Activated naive CD4-positive, alpha-beta T cell treated with anti-CD3 and anti-CD28 coated beads, Interleukin-2, amount 10 ng/mL, durations not matched to agents 7 days and 5 days (primary cell): ENCODE measurements around the gene BARX2.

ENCODE experiments used
- CTCF ChIA-PET: fragments of 350-600 bp; sonication (Branson Sonifier 250); formaldehyde crosslinking; loops from one replicate; lab custom pipeline; 2021; ENCODE audit warnings: antibody characterized with exemption; lab: Charles Lee
- DNase-seq: peaks from one replicate; pipeline ENCODE4 v3.0.0-alpha.2; 2020
- H3K27ac Mint-ChIP-seq: one replicate; pipeline ENCODE4 v1.8.0; 2021; ENCODE audit warnings: mild to moderate bottlenecking, moderate library complexity, mixed read lengths
- H3K27me3 Mint-ChIP-seq: one replicate; pipeline ENCODE4 v1.8.0; 2021; ENCODE audit warnings: mild to moderate bottlenecking, mixed read lengths
- H3K36me3 Mint-ChIP-seq: one replicate; pipeline ENCODE4 v1.8.0; 2021; ENCODE audit warnings: mixed read lengths
- H3K4me1 Mint-ChIP-seq: one replicate; pipeline ENCODE4 v1.8.0; 2021; ENCODE audit warnings: mixed read lengths
- H3K4me3 Mint-ChIP-seq: one replicate; pipeline ENCODE4 v1.8.0; 2021; ENCODE audit warnings: mild to moderate bottlenecking, moderate library complexity, mixed read lengths
- H3K9me3 Mint-ChIP-seq: one replicate; pipeline ENCODE4 v1.8.0; 2021; ENCODE audit warnings: mixed read lengths

BARX2 gene

GRCh38 chr11:129425214-129425613, 49.6 kb downstream of the BARX2 start:
- H3K27ac Mint-ChIP-seq = no peak overlapping the region
- DNase-seq = no peak
- no peaks in the 10 kb centered on the region for H3K9me3 Mint-ChIP-seq
- H3K4me1 Mint-ChIP-seq = no peaks in the 10 kb centered on the region
- CTCF ChIA-PET = no interaction called here
- no peaks in the 10 kb centered on the region for H3K36me3 Mint-ChIP-seq
- peaks cover 7% of the 10 kb centered on the region for H3K27me3 Mint-ChIP-seq
- H3K4me3 Mint-ChIP-seq = no peak overlapping the region

DNA sequence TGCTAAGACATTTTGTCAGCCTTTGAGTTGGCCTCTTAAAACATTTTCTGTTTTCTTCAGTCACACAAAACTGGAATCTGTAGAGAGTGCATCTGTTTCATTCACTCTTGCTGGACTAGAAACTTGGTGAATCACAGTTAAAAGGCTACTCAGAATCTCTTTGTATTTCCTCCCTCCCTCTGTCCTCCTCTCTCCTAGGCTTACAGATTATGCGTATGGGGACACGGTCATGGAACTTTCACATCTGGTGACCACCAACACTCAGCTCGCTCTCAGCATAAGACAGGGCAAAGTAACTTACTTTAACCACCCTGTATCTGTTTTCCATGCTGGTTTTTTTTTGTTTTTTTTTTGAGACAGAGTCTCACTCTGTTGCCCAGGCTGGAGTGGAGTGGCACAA, 50.4 kb downstream of the BARX2 start:
- no peaks in the 10 kb centered on the region for H3K9me3 Mint-ChIP-seq
- CTCF ChIA-PET = no interaction called here

DNA sequence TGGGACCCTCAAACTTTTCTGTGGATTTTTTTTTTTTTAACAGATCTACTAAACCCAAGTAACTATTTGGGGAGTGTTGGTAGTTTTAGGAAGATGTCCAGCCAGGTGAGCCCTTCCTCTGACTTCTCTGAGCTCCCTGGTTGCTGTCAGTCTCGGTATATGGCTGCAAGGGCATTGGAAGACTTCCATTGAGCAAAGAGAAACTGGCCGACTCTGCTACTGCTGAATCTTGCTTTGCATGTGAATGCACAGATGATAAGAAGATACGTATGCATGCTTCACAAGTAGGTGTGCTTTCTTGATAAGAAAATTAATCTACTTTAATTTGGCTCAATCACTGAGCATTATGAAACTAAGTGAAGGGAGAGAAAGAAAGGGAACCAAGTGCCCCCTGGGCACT, 51.1 kb downstream of the BARX2 start:
- CTCF ChIA-PET = no interaction called here
- Mint-ChIP-seq H3K4me1 (no peaks in the 10 kb centered on the region), H3K36me3 (no peaks in the 10 kb centered on the region), H3K4me3 (no peak overlapping the region), H3K27ac (no peak overlapping the region), H3K27me3 (peaks cover 7% of the 10 kb centered on the region), H3K9me3 (no peaks in the 10 kb centered on the region)
- no peak for DNase-seq

More for the DNA sequence above, 50.4 kb downstream of the BARX2 start:
- H3K36me3 Mint-ChIP-seq = no peaks in the 10 kb centered on the region
- H3K27ac Mint-ChIP-seq = no peak overlapping the region
- no peaks in the 10 kb centered on the region for H3K4me1 Mint-ChIP-seq
- no peak for DNase-seq
- no peak overlapping the region for H3K4me3 Mint-ChIP-seq
- H3K27me3 Mint-ChIP-seq = peaks cover 7% of the 10 kb centered on the region

- no peak for DNase-seq
- Mint-ChIP-seq H3K4me1 (no peaks in the 10 kb centered on the region), H3K36me3 (no peaks in the 10 kb centered on the region), H3K9me3 (no peaks in the 10 kb centered on the region), H3K4me3 (no peak overlapping the region), H3K27ac (no peak overlapping the region), H3K27me3 (peaks cover 7% of the 10 kb centered on the region)
- CTCF ChIA-PET = no interaction called here
Observed at GRCh38 chr11:129427376-129427775, 51.7 kb downstream of the BARX2 start.

GRCh38 chr11:129427816-129428406, 52.3 kb downstream of the BARX2 start:
- Mint-ChIP-seq H3K4me3 (no peak overlapping the region), H3K36me3 (no peaks in the 10 kb centered on the region), H3K9me3 (peaks cover 2% of the 10 kb centered on the region), H3K27ac (no peak overlapping the region), H3K27me3 (peaks cover 7% of the 10 kb centered on the region), H3K4me1 (no peaks in the 10 kb centered on the region)
- CTCF ChIA-PET = no interaction called here
- no peak for DNase-seq

DNA sequence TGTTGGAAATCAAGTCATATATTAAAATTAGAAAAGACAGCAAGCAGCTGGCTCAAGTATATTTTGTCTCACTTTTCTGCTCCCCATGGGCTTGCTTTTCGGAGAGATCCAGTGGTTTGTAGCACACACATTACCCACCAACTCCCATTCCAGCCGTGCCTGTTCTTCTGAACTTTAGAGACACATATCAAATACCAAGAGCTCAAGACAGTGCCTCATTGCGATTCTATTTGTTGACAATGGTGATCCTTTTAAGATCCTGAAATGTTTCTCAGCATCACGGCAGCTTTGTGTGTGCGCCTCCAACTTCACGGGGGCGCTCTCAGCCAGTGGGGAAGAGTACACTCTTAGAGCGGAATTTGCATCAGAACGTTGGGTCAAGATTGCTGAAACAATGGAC, 52.9 kb downstream of the BARX2 start:
- Mint-ChIP-seq H3K4me3 (no peak overlapping the region), H3K9me3 (peaks cover 2% of the 10 kb centered on the region), H3K27me3 (peaks cover 7% of the 10 kb centered on the region), H3K36me3 (no peaks in the 10 kb centered on the region), H3K27ac (no peak overlapping the region), H3K4me1 (no peaks in the 10 kb centered on the region)
- no peak for DNase-seq
- CTCF ChIA-PET = interaction anchor here (0.6 kb wide), 1 partner anchor 40 kb away, joined by 3 read pairs; no protein-coding TSS in a partner anchor

DNA sequence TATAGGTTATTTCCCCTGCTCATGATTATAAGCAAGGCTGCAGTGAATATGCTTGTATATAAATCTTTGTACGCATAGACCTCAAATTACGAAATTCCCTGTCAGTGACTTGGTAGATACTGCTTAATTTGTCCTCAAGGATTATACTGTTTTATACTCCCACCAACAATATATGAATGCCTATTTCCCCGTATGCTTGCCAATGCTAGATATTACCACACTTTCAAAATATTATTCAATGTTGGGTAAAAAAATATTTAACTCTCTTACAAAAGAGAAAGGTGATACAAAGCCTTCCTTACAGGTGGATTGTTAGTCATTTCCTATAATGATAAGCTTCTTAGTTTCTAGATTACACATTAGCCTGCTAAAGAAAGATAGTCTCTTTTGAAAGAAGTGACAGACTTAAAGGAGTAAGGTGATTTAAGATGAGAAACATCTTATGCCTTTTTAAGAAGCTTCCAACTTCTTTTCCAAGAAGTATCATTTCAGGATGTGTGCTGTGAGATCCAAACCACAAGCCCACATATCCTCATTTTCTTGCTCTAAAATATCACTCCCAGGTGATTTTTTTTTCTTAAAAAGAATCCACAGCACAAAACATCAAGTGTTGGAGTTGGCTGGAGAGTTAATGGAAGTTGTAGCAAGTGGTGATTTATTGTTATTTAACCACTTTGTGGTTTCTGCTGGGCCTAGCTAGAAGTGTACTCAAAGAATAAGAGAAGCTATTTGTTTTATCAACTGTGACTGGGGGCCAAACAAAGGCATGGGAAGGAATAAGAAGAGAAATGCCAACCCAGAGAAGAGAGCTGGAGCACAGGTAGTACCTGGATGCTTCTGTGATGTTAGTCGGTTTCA, 59.2 kb downstream of the BARX2 start:
- DNase-seq = no peak
- H3K4me1 Mint-ChIP-seq = peaks cover 3% of the 10 kb centered on the region

GRCh38 chr11:129435499-129436245, 60.0 kb downstream of the BARX2 start:
- no peaks in the 10 kb centered on the region for H3K27me3 Mint-ChIP-seq
- H3K4me1 Mint-ChIP-seq = peaks cover 3% of the 10 kb centered on the region
- no peak overlapping the region for H3K4me3 Mint-ChIP-seq
- DNase-seq = no peak
- no peak overlapping the region for H3K27ac Mint-ChIP-seq
- H3K36me3 Mint-ChIP-seq = no peaks in the 10 kb centered on the region
- peaks cover 2% of the 10 kb centered on the region for H3K9me3 Mint-ChIP-seq
- CTCF ChIA-PET = interaction anchor here (1.1 to 1.2 kb wide), 2 partner anchors 61 to 261 kb away, joined by 3 read pairs; no protein-coding TSS in a partner anchor

More for the DNA sequence above, 59.2 kb downstream of the BARX2 start:
- Mint-ChIP-seq H3K27me3 (no peaks in the 10 kb centered on the region), H3K4me3 (no peak overlapping the region), H3K36me3 (no peaks in the 10 kb centered on the region), H3K9me3 (peaks cover 2% of the 10 kb centered on the region), H3K27ac (no peak overlapping the region)
- CTCF ChIA-PET = interaction anchor here (1.1 to 1.2 kb wide), 2 partner anchors 60 to 261 kb away, joined by 3 read pairs; no protein-coding TSS in a partner anchor

- Mint-ChIP-seq H3K4me1 (peaks cover 3% of the 10 kb centered on the region), H3K36me3 (no peaks in the 10 kb centered on the region), H3K4me3 (no peak overlapping the region), H3K9me3 (peaks cover 2% of the 10 kb centered on the region), H3K27ac (no peak overlapping the region), H3K27me3 (no peaks in the 10 kb centered on the region)
- CTCF ChIA-PET = no interaction called here
- no peak for DNase-seq
Observed at GRCh38 chr11:129436573-129436972, 60.9 kb downstream of the BARX2 start.

GRCh38 chr11:129440028-129440713, 64.5 kb downstream of the BARX2 start:
- DNase-seq = no peak
- CTCF ChIA-PET = interaction anchor here (0.6 to 0.8 kb wide), 2 partner anchors 70 to 77 kb away, joined by 3 read pairs; no protein-coding TSS in a partner anchor
- H3K4me3 Mint-ChIP-seq = no peak overlapping the region
- no peaks in the 10 kb centered on the region for H3K9me3 Mint-ChIP-seq
- peaks cover 14% of the 10 kb centered on the region for H3K4me1 Mint-ChIP-seq
- no peaks in the 10 kb centered on the region for H3K36me3 Mint-ChIP-seq
- H3K27ac Mint-ChIP-seq = no peak overlapping the region
- no peaks in the 10 kb centered on the region for H3K27me3 Mint-ChIP-seq

DNA sequence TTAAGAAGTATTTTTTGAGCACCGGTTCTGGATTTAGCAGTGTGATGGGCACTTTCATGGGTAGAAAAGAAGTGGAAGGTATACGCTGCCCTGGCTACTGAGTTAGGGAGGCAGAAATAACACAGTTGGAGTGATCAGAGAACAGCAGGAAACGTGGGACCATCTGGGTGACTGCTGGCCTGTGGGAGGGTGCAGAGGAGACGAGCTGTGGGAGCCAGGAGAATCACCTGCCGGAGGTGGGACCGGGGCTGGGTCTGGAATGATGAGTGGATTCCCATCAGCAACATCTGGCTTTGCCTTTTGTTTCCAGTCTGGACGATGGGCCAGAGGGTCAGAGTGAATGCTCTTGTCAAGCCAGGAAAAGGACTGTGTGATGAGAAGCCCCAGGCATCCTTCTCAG, 66.5 kb downstream of the BARX2 start:
- Mint-ChIP-seq H3K36me3 (no peaks in the 10 kb centered on the region), H3K27ac (no peak overlapping the region), H3K4me3 (no peak overlapping the region), H3K27me3 (peaks cover 2% of the 10 kb centered on the region), H3K9me3 (no peaks in the 10 kb centered on the region), H3K4me1 (peaks cover 14% of the 10 kb centered on the region)
- CTCF ChIA-PET = no interaction called here
- no peak for DNase-seq

- H3K4me1 Mint-ChIP-seq = peaks cover 14% of the 10 kb centered on the region
- no peak overlapping the region for H3K4me3 Mint-ChIP-seq
- peaks cover 4% of the 10 kb centered on the region for H3K27me3 Mint-ChIP-seq
- H3K27ac Mint-ChIP-seq = no peak overlapping the region
- DNase-seq = no peak
- CTCF ChIA-PET = no interaction called here
- peaks cover 6% of the 10 kb centered on the region for H3K9me3 Mint-ChIP-seq
- no peaks in the 10 kb centered on the region for H3K36me3 Mint-ChIP-seq
Observed at GRCh38 chr11:129443276-129443675, 67.6 kb downstream of the BARX2 start.

GRCh38 chr11:129444274-129444673, 68.6 kb downstream of the BARX2 start:
- H3K27ac Mint-ChIP-seq = no peak overlapping the region
- H3K27me3 Mint-ChIP-seq = peaks cover 4% of the 10 kb centered on the region
- CTCF ChIA-PET = interaction anchor here (0.6 kb wide), 1 partner anchor 69 kb away, joined by 4 read pairs; no protein-coding TSS in a partner anchor

DNA sequence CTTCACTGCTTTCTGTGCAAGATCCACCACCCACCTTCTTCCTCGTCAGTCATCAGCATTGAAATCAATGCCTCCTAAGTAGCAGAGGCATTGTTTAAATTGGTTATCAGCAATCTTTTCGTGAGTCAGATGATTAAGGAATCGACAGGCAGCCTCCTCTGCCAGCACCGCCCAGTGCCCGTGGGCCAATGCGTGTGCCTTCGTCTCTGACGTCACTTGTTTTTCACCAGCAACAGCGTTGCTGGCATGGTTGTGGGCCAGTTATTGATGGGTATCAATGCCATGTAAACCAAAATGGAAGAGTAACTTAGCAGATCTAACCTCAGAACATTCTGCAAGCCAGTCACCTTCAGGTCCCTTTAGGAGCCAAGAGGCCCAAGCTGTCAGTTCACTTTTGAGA, 69.6 kb downstream of the BARX2 start:
- CTCF ChIA-PET = no interaction called here
- H3K36me3 Mint-ChIP-seq = no peaks in the 10 kb centered on the region
- H3K27ac Mint-ChIP-seq = no peak overlapping the region
- peaks cover 8% of the 10 kb centered on the region for H3K9me3 Mint-ChIP-seq
- H3K27me3 Mint-ChIP-seq = peaks cover 4% of the 10 kb centered on the region
- DNase-seq = no peak
- H3K4me3 Mint-ChIP-seq = no peak overlapping the region
- peaks cover 11% of the 10 kb centered on the region for H3K4me1 Mint-ChIP-seq

More at GRCh38 chr11:129444274-129444673, 68.6 kb downstream of the BARX2 start:
- Mint-ChIP-seq H3K4me1 (peaks cover 11% of the 10 kb centered on the region), H3K9me3 (peaks cover 8% of the 10 kb centered on the region), H3K36me3 (no peaks in the 10 kb centered on the region), H3K4me3 (no peak overlapping the region)
- no peak for DNase-seq
